Ovary (tissue), 9 donors: ENCODE data around the gene CLIC1. TPM values are rescaled to one million over a fixed set of nuclear protein-coding genes. Genes with fewer than 3 reads are reported as not detected.
A peak's percentile ranks its signal among the peaks of the same experiment; 100 is the strongest.

Experiments used
- DNase-seq, 5 donors: peaks; one replicate each; pipeline ENCODE4 v3.0.0-alpha.2; 2019 to 2020
- H3K27ac ChIP-seq, 2 donors: fragments of 200-600 bp; one replicate each; pipeline versions ENCODE4 v1.5.1 to v1.8.0; 2019 to 2022
- H3K27me3 ChIP-seq: fragments of 200-600 bp; one replicate; pipeline ENCODE4 v1.8.0; 2022
- H3K36me3 ChIP-seq: fragments of 200-600 bp; sonication (generic); one replicate; pipeline ENCODE4 v1.5.1; 2019
- H3K4me1 ChIP-seq: one replicate; pipeline ENCODE4 v1.8.1; 2013; ENCODE audit warnings: mild to moderate bottlenecking, moderate library complexity; ENCODE audit not compliant: insufficient read depth
- H3K4me3 ChIP-seq: fragments of 200-600 bp; sonication (generic); one replicate; pipeline ENCODE4 v1.5.1; 2017
- H3K9me3 ChIP-seq, 2 donors: fragments of 200-600 bp in 1 of 2; sonication (generic) in 1 of 2; one replicate each; pipeline versions ENCODE4 v1.5.1 to v1.8.1; 2013 to 2019; ENCODE audit warnings: mild to moderate bottlenecking in 1 of 2, moderate library complexity in 1 of 2
- EP300 ChIP-seq: sonication (generic); formaldehyde crosslinking; IDR thresholded peaks from one replicate; pipeline ENCODE4 v1.6.1; 2017; ENCODE audit warnings: antibody characterized with exemption
- POLR2A ChIP-seq: fragments of 450-650 bp; IDR thresholded peaks from one replicate; pipeline ENCODE4 v1.6.1; 2017; ENCODE audit warnings: antibody characterized with exemption, mild to moderate bottlenecking, moderate library complexity
- WGBS, 3 donors: extraction: QIAGEN DNeasy Blood & Tissue Kit in 1 of 3; methylation state at CpG; one replicate each; pipeline versions ENCODE4 v1.1.5 to v1.1.7; 2013 to 2017; 5-methylcytosine and 5-hydroxymethylcytosine counted together
- intact Hi-C, 4 donors: fragments of 100-400 bp; cut with DNase I; formaldehyde crosslinking; loops; one replicate each; pipeline versions ENCODE4 v1.11.0 to v1.15.1; 2022 to 2023
- polyA plus RNA-seq, 2 donors: library from polyadenylated mRNA; stranded (reverse); fragments of 200-250 nt in 1 of 2; fragments of 350-450 nt in 1 of 2; fragmentation: Illumina TruSeq in 1 of 2; extraction: RNeasy Lipid Tissue Mini Kit (QIAGEN cat#74804) in 1 of 2; gene quantifications; one replicate each; pipeline ENCODE4 v1.2.3, GENCODE V29; 2013 to 2014
- total RNA-seq, 7 donors: library from RNA; depleted of rRNA in 2 of 7; stranded (reverse); fragments of >200 nt in 2 of 7; fragmentation: NEBNext Ultra II Directional in 3 of 7; extraction: Animal tissue kit (Norgen Biotek cat#: 25700) in 3 of 7; gene quantifications; one replicate each; pipeline versions ENCODE4 v1.1.0 to v1.2.4, GENCODE V29; 2016 to 2023
- TF ChIP-seq, protein P1 (sequence below), 3 donors: fragments of 450-650 bp in 2 of 3; fragments of 200-600 bp in 1 of 3; IDR thresholded peaks; one replicate each; pipeline versions ENCODE4 v1.5.1 to v1.8.0; 2016 to 2022; ENCODE audit warnings: antibody characterized with exemption in 3 of 3, mild to moderate bottlenecking in 1 of 3
- donor health status: DM: no; HTN: no; CAD: no; lungs with moderate emphysema.
- donor health status: DM: no; HTN: no; CAD: no.
- donor health status: Bipolar disorder and iron deficiency.
- donor health status: DM: yes; HTN: yes; CAD: no.
- donor health status: DM: no; HTN: no; CAD: no.
- donor health status: DM: yes; HTN: yes; CAD: no.

Gene CLIC1
- total and polyA plus RNA-seq, 9 donors, result 128 to 473 (median 185) TPM

DNA sequence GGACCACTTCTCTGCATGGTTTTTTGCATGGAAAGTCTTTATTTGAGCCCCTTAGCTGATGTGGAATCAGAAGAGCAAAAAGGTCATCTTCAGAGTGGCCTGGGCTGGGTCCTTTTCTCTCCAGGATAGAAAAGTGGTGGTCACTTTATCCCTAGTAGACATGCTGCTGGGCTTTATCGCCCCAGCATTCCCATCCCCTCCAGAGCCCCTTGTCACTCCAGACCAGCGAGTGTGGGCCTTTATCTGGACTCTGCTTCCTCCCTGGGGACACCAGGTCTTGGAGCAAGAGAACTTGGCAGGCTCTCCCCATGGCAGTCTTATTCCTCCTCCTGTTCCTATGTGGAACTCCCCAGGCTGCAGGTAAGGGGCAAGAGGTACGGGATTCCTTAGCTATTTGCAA, 29.7 kb downstream of the CLIC1 start, which contains the start of gene LY6G6F:
LY6G6F (plus strand) TSS at position 268 of the 400 bp plus-strand sequence; CDS start at position 309, 41 bp downstream.
- H3K4me1 ChIP-seq, result peaks cover 7% of the 10 kb centered on the region
- intact Hi-C loops, result no loop called here
- TF ChIP-seq EP300, result no peak
- TF ChIP-seq POLR2A, result no peak
- TF ChIP-seq, protein P1, sequence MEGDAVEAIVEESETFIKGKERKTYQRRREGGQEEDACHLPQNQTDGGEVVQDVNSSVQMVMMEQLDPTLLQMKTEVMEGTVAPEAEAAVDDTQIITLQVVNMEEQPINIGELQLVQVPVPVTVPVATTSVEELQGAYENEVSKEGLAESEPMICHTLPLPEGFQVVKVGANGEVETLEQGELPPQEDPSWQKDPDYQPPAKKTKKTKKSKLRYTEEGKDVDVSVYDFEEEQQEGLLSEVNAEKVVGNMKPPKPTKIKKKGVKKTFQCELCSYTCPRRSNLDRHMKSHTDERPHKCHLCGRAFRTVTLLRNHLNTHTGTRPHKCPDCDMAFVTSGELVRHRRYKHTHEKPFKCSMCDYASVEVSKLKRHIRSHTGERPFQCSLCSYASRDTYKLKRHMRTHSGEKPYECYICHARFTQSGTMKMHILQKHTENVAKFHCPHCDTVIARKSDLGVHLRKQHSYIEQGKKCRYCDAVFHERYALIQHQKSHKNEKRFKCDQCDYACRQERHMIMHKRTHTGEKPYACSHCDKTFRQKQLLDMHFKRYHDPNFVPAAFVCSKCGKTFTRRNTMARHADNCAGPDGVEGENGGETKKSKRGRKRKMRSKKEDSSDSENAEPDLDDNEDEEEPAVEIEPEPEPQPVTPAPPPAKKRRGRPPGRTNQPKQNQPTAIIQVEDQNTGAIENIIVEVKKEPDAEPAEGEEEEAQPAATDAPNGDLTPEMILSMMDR (IDR thresholded peaks at IDR 0.05), result no peak
- H3K4me3 ChIP-seq, result no peak within 1 kb of the TSS
- no peak within 1 kb of the TSS for H3K27ac ChIP-seq
- H3K9me3 ChIP-seq, result no peaks in the 10 kb centered on the region
- WGBS, 3 donors, result 41 to 49% (median 43%) methylated on average over 3 of the region's 3 CpGs
- no peak for DNase-seq
- H3K36me3 ChIP-seq, result no peaks in the 10 kb centered on the region
- H3K27me3 ChIP-seq, result no peaks in the 10 kb centered on the region

DNA sequence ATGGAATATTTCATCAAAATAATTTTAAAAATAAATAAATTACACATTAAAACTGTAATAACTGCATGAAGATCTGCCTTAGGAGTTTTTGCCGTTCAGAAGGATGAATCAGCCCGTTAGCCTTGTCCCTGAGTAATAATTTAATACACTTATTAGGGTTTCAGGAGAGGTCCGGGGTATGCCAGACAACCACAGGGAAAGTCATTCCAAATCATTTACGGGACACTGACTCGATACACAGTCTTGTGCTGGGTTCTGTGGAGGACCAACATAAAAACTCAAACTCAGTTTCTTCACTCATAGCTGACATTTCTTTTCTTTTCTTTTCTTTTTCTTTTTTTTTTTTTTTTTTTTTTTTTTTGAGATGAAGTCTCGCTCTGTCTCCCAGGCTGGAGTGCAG, 30.4 kb downstream of the CLIC1 start:
- intact Hi-C loops, result no loop called here
- Histone ChIP-seq H3K9me3 (no peaks in the 10 kb centered on the region), H3K27me3 (no peaks in the 10 kb centered on the region), H3K27ac (no peak overlapping the region), H3K4me1 (peaks cover 11% of the 10 kb centered on the region), H3K36me3 (no peaks in the 10 kb centered on the region), H3K4me3 (no peak overlapping the region)
- no peak for DNase-seq
- TF ChIP-seq EP300, result no peak
- TF ChIP-seq, protein P1 (IDR thresholded peaks at IDR 0.05), result no peak
- no peak for TF ChIP-seq POLR2A
- 75 to 82% (median 76%) methylated on average over 6 of the region's 6 CpGs for WGBS, 3 donors

DNA sequence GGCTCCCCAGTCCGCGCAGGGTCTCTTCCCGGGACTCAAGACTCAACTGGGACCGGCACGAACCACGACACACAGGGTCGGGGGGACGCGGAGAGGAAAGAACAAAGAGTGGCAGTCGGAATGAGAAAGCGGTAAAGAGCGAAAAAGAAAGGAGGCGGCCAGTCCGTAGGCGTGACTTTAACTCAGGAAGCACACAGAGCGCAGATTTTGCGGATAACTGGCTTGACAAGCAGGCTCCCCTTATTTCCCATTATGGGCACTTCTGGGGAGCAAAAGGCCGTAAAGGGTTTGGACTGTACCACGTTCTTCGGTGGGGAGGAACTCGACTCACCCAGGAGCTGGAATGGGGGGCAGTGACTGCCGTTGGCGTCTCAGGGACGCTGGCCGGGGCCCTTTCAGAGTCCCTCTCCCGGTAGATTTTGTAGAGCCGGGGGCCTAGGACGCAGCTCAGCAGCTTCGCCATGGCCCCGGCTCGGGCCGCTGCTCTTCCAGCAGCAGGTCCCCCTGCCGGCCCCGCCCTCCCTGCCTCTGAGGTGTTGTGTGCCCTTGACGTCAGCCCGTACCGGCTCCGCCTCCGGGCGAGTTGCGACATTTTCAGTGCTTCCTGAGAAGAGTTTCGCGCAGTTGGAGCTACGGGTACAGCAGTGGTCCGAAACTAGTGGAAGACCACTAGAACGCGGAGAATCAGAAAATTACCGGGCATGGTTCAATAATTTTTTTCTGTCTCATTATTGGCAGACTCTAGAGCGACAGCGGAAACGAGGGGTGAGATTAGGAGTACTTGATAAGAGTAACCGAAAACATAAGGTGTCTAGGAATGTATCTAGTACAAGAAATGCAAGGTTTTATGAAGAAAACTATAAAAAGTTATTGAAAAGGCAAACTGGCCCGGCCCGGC, 33.3 kb downstream of the CLIC1 start, which contains the start of gene ABHD16A:
ABHD16A (minus strand) TSS at position 506 of the 898 bp plus-strand sequence; CDS start at position 463, 43 bp downstream.
- Histone ChIP-seq H3K27me3 (no peaks in the 10 kb centered on the region), H3K4me3 (peak within 1 kb of the TSS; percentile 58), H3K36me3 (no peaks in the 10 kb centered on the region), H3K27ac (peak within 1 kb of the TSS; percentile 87 to 99), H3K4me1 (peaks cover 11% of the 10 kb centered on the region), H3K9me3 (no peaks in the 10 kb centered on the region)
- TF ChIP-seq EP300 (no peak), POLR2A (peak; percentile 98)
- TF ChIP-seq, protein P1 (IDR thresholded peaks at IDR 0.05), result peak in 2 of 3 donors; percentile 19 to 35
- WGBS, 3 donors, result 0 to 1% (median 1%) methylated on average over 54 of the region's 54 CpGs
- peak; percentile 98 to 99 (median 99) for DNase-seq
- intact Hi-C loops, result loop anchor here in 1 of 4 donors (2.0 kb wide), 1 partner anchor 26 kb away; the partner anchor contains the start of gene DDAH2

DNA sequence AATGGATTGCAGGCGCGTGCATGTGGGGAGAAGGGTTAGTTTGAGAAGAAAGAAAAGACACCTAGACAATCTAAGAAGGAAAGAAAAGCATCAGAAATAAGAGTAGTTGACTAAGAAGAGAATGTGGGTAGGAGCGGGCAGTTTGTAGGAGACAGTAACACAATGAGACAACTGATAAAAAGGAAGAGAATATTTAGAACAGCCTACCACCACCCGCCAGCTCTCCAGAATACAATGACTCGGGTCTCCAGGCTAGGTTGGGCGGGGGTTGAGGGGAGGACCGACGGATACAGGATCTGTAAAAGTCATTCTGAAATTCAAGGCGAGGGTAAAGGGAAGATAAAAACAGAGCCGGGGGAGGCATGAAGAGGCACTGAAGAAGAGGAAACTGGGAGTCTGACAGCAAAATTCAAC, 33.9 kb downstream of the CLIC1 start:
- Histone ChIP-seq H3K27me3 (no peaks in the 10 kb centered on the region), H3K27ac (peak overlapping the region; percentile 87 to 99), H3K9me3 (no peaks in the 10 kb centered on the region), H3K4me3 (peak overlapping the region; percentile 58), H3K36me3 (no peaks in the 10 kb centered on the region), H3K4me1 (peaks cover 11% of the 10 kb centered on the region)
- 0% methylated on average over 10 of the region's 10 CpGs for WGBS, 3 donors
- TF ChIP-seq POLR2A (no peak), EP300 (no peak)
- TF ChIP-seq, protein P1 (IDR thresholded peaks at IDR 0.05), result no peak
- DNase-seq, result no peak
- intact Hi-C loops, result loop anchor here in 1 of 4 donors (2.0 kb wide), 1 partner anchor 26 kb away; the partner anchor contains the start of gene DDAH2
